Adrenal gland (tissue), 5 donors: ENCODE measurements around the gene UBE2D2.

Source experiments
- POLR2A ChIP-seq, 2 donors: fragments of 450-650 bp; IDR thresholded peaks; one replicate each; pipeline ENCODE4 v1.6.1; 2017; ENCODE audit warnings: antibody characterized with exemption in 2 of 2, mild to moderate bottlenecking in 2 of 2, moderate library complexity in 1 of 2
- TF ChIP-seq, protein P1 (sequence below), 6 experiments: fragments of 450-650 bp in 4 of 6; fragments of 200-600 bp in 2 of 6; sonication (generic) in 1 of 6; IDR thresholded peaks; 1 replicate in 5 of 6; 2 replicates in 1 of 6; pipeline versions ENCODE4 v1.5.1 to v1.8.0; 2016 to 2021; ENCODE audit warnings: antibody characterized with exemption in 6 of 6, mild to moderate bottlenecking in 2 of 6, moderate library complexity in 1 of 6
- donor health status: DM: no; HTN: no; CAD: no.

DNA sequence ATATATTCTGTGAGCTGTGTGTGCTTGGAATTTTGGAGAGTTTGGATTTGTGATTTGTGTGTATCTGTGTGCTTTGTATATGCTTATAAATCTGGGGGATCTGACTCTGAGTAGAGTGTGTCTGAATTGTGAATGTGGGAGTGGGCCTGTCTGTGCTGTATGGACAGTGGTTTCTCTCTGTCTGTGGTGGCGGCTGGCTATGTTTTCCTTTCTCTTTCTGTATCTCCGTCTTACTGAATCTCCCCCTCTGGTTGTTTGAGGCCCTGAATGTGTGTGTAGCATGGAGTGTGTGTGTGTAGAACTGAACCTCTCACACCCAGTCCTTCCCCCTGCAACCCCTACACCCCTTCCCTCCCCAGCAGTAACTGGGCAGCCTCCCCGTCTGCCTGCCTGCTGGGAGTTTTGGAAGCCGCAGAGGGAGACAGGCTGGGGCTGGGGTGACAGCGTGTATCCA lies 91.7 kb downstream of the UBE2D2 start:
- no peak for TF ChIP-seq POLR2A (IDR thresholded peaks at IDR 0.05)
- TF ChIP-seq, protein P1, sequence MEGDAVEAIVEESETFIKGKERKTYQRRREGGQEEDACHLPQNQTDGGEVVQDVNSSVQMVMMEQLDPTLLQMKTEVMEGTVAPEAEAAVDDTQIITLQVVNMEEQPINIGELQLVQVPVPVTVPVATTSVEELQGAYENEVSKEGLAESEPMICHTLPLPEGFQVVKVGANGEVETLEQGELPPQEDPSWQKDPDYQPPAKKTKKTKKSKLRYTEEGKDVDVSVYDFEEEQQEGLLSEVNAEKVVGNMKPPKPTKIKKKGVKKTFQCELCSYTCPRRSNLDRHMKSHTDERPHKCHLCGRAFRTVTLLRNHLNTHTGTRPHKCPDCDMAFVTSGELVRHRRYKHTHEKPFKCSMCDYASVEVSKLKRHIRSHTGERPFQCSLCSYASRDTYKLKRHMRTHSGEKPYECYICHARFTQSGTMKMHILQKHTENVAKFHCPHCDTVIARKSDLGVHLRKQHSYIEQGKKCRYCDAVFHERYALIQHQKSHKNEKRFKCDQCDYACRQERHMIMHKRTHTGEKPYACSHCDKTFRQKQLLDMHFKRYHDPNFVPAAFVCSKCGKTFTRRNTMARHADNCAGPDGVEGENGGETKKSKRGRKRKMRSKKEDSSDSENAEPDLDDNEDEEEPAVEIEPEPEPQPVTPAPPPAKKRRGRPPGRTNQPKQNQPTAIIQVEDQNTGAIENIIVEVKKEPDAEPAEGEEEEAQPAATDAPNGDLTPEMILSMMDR (IDR thresholded peaks at IDR 0.05) = no peak
